ENCODE data around the gene CHCHD3.

GRCh38 chr7:133108023-133108422, 26.1 kb upstream of the CHCHD3 start:
- TF ChIP-seq POLR2AphosphoS5 (IDR thresholded peaks at IDR 0.05; ENCODE audit: low read depth, low read length): no peak
- TF ChIP-seq, protein P1, sequence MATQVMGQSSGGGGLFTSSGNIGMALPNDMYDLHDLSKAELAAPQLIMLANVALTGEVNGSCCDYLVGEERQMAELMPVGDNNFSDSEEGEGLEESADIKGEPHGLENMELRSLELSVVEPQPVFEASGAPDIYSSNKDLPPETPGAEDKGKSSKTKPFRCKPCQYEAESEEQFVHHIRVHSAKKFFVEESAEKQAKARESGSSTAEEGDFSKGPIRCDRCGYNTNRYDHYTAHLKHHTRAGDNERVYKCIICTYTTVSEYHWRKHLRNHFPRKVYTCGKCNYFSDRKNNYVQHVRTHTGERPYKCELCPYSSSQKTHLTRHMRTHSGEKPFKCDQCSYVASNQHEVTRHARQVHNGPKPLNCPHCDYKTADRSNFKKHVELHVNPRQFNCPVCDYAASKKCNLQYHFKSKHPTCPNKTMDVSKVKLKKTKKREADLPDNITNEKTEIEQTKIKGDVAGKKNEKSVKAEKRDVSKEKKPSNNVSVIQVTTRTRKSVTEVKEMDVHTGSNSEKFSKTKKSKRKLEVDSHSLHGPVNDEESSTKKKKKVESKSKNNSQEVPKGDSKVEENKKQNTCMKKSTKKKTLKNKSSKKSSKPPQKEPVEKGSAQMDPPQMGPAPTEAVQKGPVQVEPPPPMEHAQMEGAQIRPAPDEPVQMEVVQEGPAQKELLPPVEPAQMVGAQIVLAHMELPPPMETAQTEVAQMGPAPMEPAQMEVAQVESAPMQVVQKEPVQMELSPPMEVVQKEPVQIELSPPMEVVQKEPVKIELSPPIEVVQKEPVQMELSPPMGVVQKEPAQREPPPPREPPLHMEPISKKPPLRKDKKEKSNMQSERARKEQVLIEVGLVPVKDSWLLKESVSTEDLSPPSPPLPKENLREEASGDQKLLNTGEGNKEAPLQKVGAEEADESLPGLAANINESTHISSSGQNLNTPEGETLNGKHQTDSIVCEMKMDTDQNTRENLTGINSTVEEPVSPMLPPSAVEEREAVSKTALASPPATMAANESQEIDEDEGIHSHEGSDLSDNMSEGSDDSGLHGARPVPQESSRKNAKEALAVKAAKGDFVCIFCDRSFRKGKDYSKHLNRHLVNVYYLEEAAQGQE (IDR thresholded peaks at IDR 0.05; ENCODE audit: insufficient read depth in 1 of 2, low read depth in 2 of 2, low read length in 2 of 2): no peak
- TF ChIP-seq TAF1 (IDR thresholded peaks at IDR 0.05; ENCODE audit: borderline replicate concordance, insufficient read depth, low read length): no peak
- no peak for TF ChIP-seq SIN3A (IDR thresholded peaks at IDR 0.05; ENCODE audit: borderline replicate concordance, insufficient read depth, low read length)
